Measurements from ENCODE around the gene TCP11L2. TPM values are rescaled to one million over a fixed set of nuclear protein-coding genes. Genes with fewer than 3 reads are reported as not detected.

TCP11L2 gene
- total RNA-seq, 1 experiment from 2014 or later: 6.1 TPM

DNA sequence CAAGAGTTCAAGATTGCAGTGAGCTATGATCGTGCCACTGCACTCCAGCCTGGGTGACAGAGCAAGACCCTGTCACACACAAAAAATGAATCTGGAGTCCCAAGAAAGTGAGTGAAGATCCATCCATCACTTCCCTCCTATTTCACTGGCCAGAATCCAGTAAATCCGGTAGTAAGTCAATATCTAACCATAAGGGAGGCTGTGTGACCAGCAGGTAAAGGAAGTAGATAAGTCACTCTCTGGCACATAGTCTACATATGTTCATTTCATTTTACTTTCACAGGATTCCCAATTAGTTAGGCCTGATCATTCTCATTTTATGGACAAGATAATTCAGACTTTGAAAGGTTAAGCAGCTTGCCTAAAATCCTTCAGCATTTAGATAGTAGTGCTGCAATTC is 11.9 kb upstream of the TCP11L2 start:
- no peak overlapping the region for H3K4me2 ChIP-seq (ENCODE audit: insufficient read depth, insufficient read length, low read length)
- H2BK12ac ChIP-seq (ENCODE audit: insufficient read length, low read depth, low read length): no peak overlapping the region
- no peak overlapping the region for H3K27ac ChIP-seq (ENCODE audit: insufficient read length, low read depth, low read length)
- no peak overlapping the region for H2BK15ac ChIP-seq (ENCODE audit: low read depth, low read length)
- H3K56ac ChIP-seq (ENCODE audit: insufficient read length, low read depth, low read length): no peak overlapping the region
- H3K27ac Mint-ChIP-seq: no peak overlapping the region
- no peaks in the 10 kb centered on the region for H4K20me1 ChIP-seq (ENCODE audit: control insufficient read depth, insufficient read depth, insufficient read length)
- H3T11ph ChIP-seq (ENCODE audit: low read length): no peak overlapping the region
- no peaks in the 10 kb centered on the region for H3K23me2 ChIP-seq (ENCODE audit: insufficient read length, low read depth, low read length, poor library complexity, severe bottlenecking)
- no peaks in the 10 kb centered on the region; a peak in 1 of 5 replicates for H3K9me3 Mint-ChIP-seq
- no peaks in the 10 kb centered on the region for H3K79me1 ChIP-seq (ENCODE audit: insufficient read depth, low read depth, low read length, poor library complexity, severe bottlenecking)
- no peak overlapping the region for H3K9ac ChIP-seq (ENCODE audit: extremely low read depth, insufficient read length, low read length)
- no peak overlapping the region for H3K18ac ChIP-seq (ENCODE audit: insufficient read length, low read depth, low read length)
- no peaks in the 10 kb centered on the region for H3K4me1 ChIP-seq (ENCODE audit: insufficient read depth, low read length)
- H2AFZ ChIP-seq (ENCODE audit: low read length): no peak overlapping the region
- H2AK5ac ChIP-seq (ENCODE audit: insufficient read length, low read length): no peak overlapping the region
- H3K79me2 ChIP-seq (ENCODE audit: insufficient read depth, low read length): no peaks in the 10 kb centered on the region
- no peaks in the 10 kb centered on the region for H3K4me1 Mint-ChIP-seq
- no peaks in the 10 kb centered on the region for H3K9me3 ChIP-seq (ENCODE audit: control insufficient read depth, low read depth, low read length)
- WGBS (ENCODE audit: extremely low coverage, insufficient read length, low lambda C conversion rate): no CpG with 5 or more reads among the region's 2 CpGs
- H3K23ac ChIP-seq (ENCODE audit: insufficient read length, low read depth, low read length): no peak overlapping the region
- no peak overlapping the region for H2BK5ac ChIP-seq (ENCODE audit: insufficient read length, low read length)
- no peaks in the 10 kb centered on the region; the same call in 1 of the 2 replicates for H3K27me3 Mint-ChIP-seq (ENCODE audit: low read depth)
- TF ChIP-seq, protein P1, sequence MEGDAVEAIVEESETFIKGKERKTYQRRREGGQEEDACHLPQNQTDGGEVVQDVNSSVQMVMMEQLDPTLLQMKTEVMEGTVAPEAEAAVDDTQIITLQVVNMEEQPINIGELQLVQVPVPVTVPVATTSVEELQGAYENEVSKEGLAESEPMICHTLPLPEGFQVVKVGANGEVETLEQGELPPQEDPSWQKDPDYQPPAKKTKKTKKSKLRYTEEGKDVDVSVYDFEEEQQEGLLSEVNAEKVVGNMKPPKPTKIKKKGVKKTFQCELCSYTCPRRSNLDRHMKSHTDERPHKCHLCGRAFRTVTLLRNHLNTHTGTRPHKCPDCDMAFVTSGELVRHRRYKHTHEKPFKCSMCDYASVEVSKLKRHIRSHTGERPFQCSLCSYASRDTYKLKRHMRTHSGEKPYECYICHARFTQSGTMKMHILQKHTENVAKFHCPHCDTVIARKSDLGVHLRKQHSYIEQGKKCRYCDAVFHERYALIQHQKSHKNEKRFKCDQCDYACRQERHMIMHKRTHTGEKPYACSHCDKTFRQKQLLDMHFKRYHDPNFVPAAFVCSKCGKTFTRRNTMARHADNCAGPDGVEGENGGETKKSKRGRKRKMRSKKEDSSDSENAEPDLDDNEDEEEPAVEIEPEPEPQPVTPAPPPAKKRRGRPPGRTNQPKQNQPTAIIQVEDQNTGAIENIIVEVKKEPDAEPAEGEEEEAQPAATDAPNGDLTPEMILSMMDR (conservative IDR thresholded peaks at IDR 0.05): no peak
- H3K27me3 ChIP-seq (ENCODE audit: insufficient read depth, low read length): no peaks in the 10 kb centered on the region
- no peak overlapping the region for H4K5ac ChIP-seq (ENCODE audit: insufficient read length, low read depth, low read length)
- no peak overlapping the region for H4K91ac ChIP-seq (ENCODE audit: insufficient read length, low read depth, low read length)
- no peak overlapping the region for H2BK120ac ChIP-seq (ENCODE audit: low read depth, low read length, poor library complexity, severe bottlenecking)
- H3K4ac ChIP-seq (ENCODE audit: low read depth, low read length): no peak overlapping the region
- H3K14ac ChIP-seq (ENCODE audit: insufficient read depth, low read length): no peak overlapping the region
- no peaks in the 10 kb centered on the region for H3K36me3 Mint-ChIP-seq (ENCODE audit: insufficient read depth in 1 of 3, low read depth in 3 of 3)
- H2BK20ac ChIP-seq (ENCODE audit: low read depth, low read length, poor library complexity, severe bottlenecking): no peak overlapping the region
- no peak overlapping the region for H3K4me3 Mint-ChIP-seq
- DNase-seq: no peak
- no peak overlapping the region for H4K8ac ChIP-seq (replicated peaks; ENCODE audit: insufficient read length, low read depth, low read length)
